ENCODE data around the gene ULK2.

Gene ULK2

GRCh38 chr17:19799796-19800195 lies 67.9 kb downstream of the ULK2 start:
- Histone ChIP-seq H3K36me3 (ENCODE audit: low read length) (no peaks in the 10 kb centered on the region), H3K27ac (ENCODE audit: low read depth, low read length) (no peak overlapping the region)

DNA sequence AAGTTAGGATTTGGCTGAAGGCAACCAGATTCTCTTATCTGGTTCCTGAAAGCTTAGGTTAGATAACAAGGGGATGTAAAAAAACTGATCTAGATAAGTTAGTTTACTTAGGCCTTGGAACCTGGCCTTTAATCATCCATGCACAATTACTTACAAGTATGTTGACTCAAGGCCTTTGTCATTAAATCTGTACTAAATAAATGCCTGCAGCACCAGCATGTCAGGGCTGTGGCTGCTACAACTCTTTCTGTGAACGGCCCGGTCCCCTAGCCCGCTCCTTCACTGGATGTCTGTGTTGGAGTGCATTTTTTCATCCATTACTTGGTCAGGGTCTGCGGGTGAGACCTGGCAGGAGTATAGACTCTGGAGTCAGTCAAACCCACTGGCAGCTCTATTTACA lies 71.3 kb downstream of the ULK2 start:
- no peak overlapping the region for H2AFZ ChIP-seq (ENCODE audit: low read depth, low read length, severe bottlenecking)
- no peak overlapping the region for H3K27ac ChIP-seq (ENCODE audit: low read depth, low read length)
- H3K27me3 ChIP-seq (ENCODE audit: low read length): no peaks in the 10 kb centered on the region
- no peaks in the 10 kb centered on the region for H3K79me2 ChIP-seq (ENCODE audit: insufficient read depth, low read length)
- H3K4me3 ChIP-seq (ENCODE audit: insufficient read depth, low read length, poor library complexity, severe bottlenecking): no peak overlapping the region
- H3F3A ChIP-seq (ENCODE audit: insufficient read depth): no peaks in the 10 kb centered on the region
- H3K9ac ChIP-seq (ENCODE audit: low read length): no peak overlapping the region
- TF ChIP-seq, protein P1, sequence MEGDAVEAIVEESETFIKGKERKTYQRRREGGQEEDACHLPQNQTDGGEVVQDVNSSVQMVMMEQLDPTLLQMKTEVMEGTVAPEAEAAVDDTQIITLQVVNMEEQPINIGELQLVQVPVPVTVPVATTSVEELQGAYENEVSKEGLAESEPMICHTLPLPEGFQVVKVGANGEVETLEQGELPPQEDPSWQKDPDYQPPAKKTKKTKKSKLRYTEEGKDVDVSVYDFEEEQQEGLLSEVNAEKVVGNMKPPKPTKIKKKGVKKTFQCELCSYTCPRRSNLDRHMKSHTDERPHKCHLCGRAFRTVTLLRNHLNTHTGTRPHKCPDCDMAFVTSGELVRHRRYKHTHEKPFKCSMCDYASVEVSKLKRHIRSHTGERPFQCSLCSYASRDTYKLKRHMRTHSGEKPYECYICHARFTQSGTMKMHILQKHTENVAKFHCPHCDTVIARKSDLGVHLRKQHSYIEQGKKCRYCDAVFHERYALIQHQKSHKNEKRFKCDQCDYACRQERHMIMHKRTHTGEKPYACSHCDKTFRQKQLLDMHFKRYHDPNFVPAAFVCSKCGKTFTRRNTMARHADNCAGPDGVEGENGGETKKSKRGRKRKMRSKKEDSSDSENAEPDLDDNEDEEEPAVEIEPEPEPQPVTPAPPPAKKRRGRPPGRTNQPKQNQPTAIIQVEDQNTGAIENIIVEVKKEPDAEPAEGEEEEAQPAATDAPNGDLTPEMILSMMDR (IDR thresholded peaks at IDR 0.05; ENCODE audit: insufficient read depth, low read length, poor library complexity, severe bottlenecking): no peak
- TF ChIP-seq EZH2phosphoT487 (conservative IDR thresholded peaks at IDR 0.05; ENCODE audit: low read length): no peak
- H3K4me2 ChIP-seq (ENCODE audit: low read depth, low read length, poor library complexity, severe bottlenecking): no peak overlapping the region
- no peaks in the 10 kb centered on the region for H3K9me2 ChIP-seq (replicated peaks; ENCODE audit: insufficient read depth, low read length)
- no peaks in the 10 kb centered on the region for H4K20me1 ChIP-seq (ENCODE audit: low read depth, low read length)
- no peaks in the 10 kb centered on the region for H3K36me3 ChIP-seq (ENCODE audit: low read length)
- peaks cover 8% of the 10 kb centered on the region; the same call in 1 of the 2 replicates for H3K9me3 ChIP-seq (ENCODE audit: insufficient read depth, low read length)

More at GRCh38 chr17:19799796-19800195, 67.9 kb downstream of the ULK2 start:
- TF ChIP-seq, protein P1 (IDR thresholded peaks at IDR 0.05; ENCODE audit: insufficient read depth, low read length, poor library complexity, severe bottlenecking): no peak
- TF ChIP-seq EZH2phosphoT487 (conservative IDR thresholded peaks at IDR 0.05; ENCODE audit: low read length): no peak
- no peaks in the 10 kb centered on the region for H3K9me2 ChIP-seq (replicated peaks; ENCODE audit: insufficient read depth, low read length)
- H3F3A ChIP-seq (ENCODE audit: insufficient read depth): no peaks in the 10 kb centered on the region
- no peak overlapping the region for H2AFZ ChIP-seq (ENCODE audit: low read depth, low read length, severe bottlenecking)
- no peak overlapping the region for H3K4me3 ChIP-seq (ENCODE audit: insufficient read depth, low read length, poor library complexity, severe bottlenecking)
- H3K27me3 ChIP-seq (ENCODE audit: low read length): no peaks in the 10 kb centered on the region
- peaks cover 8% of the 10 kb centered on the region; the same call in 1 of the 2 replicates for H3K9me3 ChIP-seq (ENCODE audit: insufficient read depth, low read length)
- no peaks in the 10 kb centered on the region for H4K20me1 ChIP-seq (ENCODE audit: low read depth, low read length)
- no peak overlapping the region for H3K9ac ChIP-seq (ENCODE audit: low read length)
- no peak overlapping the region for H3K4me2 ChIP-seq (ENCODE audit: low read depth, low read length, poor library complexity, severe bottlenecking)
- no peaks in the 10 kb centered on the region for H3K79me2 ChIP-seq (ENCODE audit: insufficient read depth, low read length)

- Histone ChIP-seq H4K20me1 (ENCODE audit: low read depth, low read length) (no peaks in the 10 kb centered on the region), H3K9me2 (replicated peaks; ENCODE audit: insufficient read depth, low read length) (no peaks in the 10 kb centered on the region), H3K36me3 (ENCODE audit: low read length) (no peaks in the 10 kb centered on the region), H2AFZ (ENCODE audit: low read depth, low read length, severe bottlenecking) (no peak overlapping the region), H3F3A (ENCODE audit: insufficient read depth) (no peaks in the 10 kb centered on the region), H3K79me2 (ENCODE audit: insufficient read depth, low read length) (no peaks in the 10 kb centered on the region), H3K9ac (ENCODE audit: low read length) (no peak overlapping the region), H3K9me3 (ENCODE audit: insufficient read depth, low read length) (peaks cover 8% of the 10 kb centered on the region; the same call in 1 of the 2 replicates), H3K27ac (ENCODE audit: low read depth, low read length) (no peak overlapping the region), H3K4me2 (ENCODE audit: low read depth, low read length, poor library complexity, severe bottlenecking) (no peak overlapping the region), H3K4me3 (ENCODE audit: insufficient read depth, low read length, poor library complexity, severe bottlenecking) (no peak overlapping the region), H3K27me3 (ENCODE audit: low read length) (no peaks in the 10 kb centered on the region)
- no peak for TF ChIP-seq EZH2phosphoT487 (conservative IDR thresholded peaks at IDR 0.05; ENCODE audit: low read length)
- TF ChIP-seq, protein P1 (IDR thresholded peaks at IDR 0.05; ENCODE audit: insufficient read depth, low read length, poor library complexity, severe bottlenecking): no peak
These were observed 75.7 kb downstream of the ULK2 start for GRCh38 chr17:19791918-19792550.

Data from SU-DHL-6 (cell line).